Endothelial cell of umbilical vein (primary cell): ENCODE results near the gene NSL1. TPM values are rescaled to one million over a fixed set of nuclear protein-coding genes. Genes with fewer than 3 reads are reported as not detected.

Experiments used
- BruUV-seq: library from RNA; stranded (reverse); fragments of 400-500 nt; replicated peaks from 2 replicates; lab custom pipeline; 2021; lab: Mats Ljungman, UMichigan
- CTCF ChIA-PET: fragments of 300-600, 350-600 bp; sonication (Branson Sonifier 250); formaldehyde crosslinking; loops from one replicate; lab custom pipeline; 2021; ENCODE audit warnings: antibody characterized with exemption, inconsistent platforms; lab: Charles Lee
- POLR2A ChIA-PET: fragments of 300-600, 350-600 bp; sonication (Branson Sonifier 250); formaldehyde crosslinking; loops from one replicate; lab custom pipeline; 2021; ENCODE audit warnings: antibody characterized with exemption, inconsistent platforms; lab: Charles Lee
- DNase-seq: peaks from one replicate; pipeline ENCODE4 v3.0.0-alpha.2; 2011; ENCODE audit warnings: low read depth, low spot score
- FAIRE-seq: peaks from 2 replicates; lab custom pipeline; 2011; peaks lifted over from hg19 to GRCh38; lab: Jason Lieb, UNC
- H2AFZ ChIP-seq: 2 replicates; pipeline ENCODE4 v1.6.0; 2012; ENCODE audit warnings: low read depth, low read length, control low read depth, inconsistent platforms
- H3K27ac ChIP-seq: 2 replicates; pipeline ENCODE4 v1.5.1; 2011; ENCODE audit warnings: low read depth, mild to moderate bottlenecking, control low read depth, low read length, moderate library complexity; ENCODE audit not compliant: insufficient read depth
- H3K27me3 ChIP-seq, 2 experiments: 2 replicates each; pipeline versions ENCODE4 v1.6.0 to v1.6.1; 2011; ENCODE audit warnings: low read length in 2 of 2, mixed read lengths in 1 of 2; ENCODE audit not compliant: control insufficient read depth in 2 of 2, insufficient read depth in 2 of 2
- H3K36me3 ChIP-seq, 2 experiments: 2 replicates in 1 of 2; 3 replicates in 1 of 2; pipeline ENCODE4 v1.5.1; 2011; ENCODE audit warnings: low read length in 2 of 2, mild to moderate bottlenecking in 1 of 2, moderate library complexity in 1 of 2; ENCODE audit not compliant: control insufficient read depth in 2 of 2, insufficient read depth in 2 of 2; ENCODE audit errors: extremely low read depth in 1 of 2
- H3K4me1 ChIP-seq: 3 replicates; pipeline ENCODE4 v1.5.1; 2011; ENCODE audit warnings: mild to moderate bottlenecking, low read length; ENCODE audit not compliant: control insufficient read depth, insufficient read depth; ENCODE audit errors: extremely low read depth
- H3K4me2 ChIP-seq: 2 replicates; pipeline ENCODE4 v1.6.1; 2011; ENCODE audit warnings: low read length, control low read depth, mixed read lengths; ENCODE audit not compliant: insufficient read depth
- H3K4me3 ChIP-seq, 3 experiments: fragments of 200-600 bp in 1 of 3; sonication (generic), shearing (Covaris generic) in 1 of 3; replicated peaks in 1 of 3; 2 replicates each; pipeline ENCODE4 v1.5.1; 2011 to 2016; ENCODE audit warnings: control low read depth in 3 of 3, low read length in 3 of 3, mild to moderate bottlenecking in 2 of 3, inconsistent platforms in 1 of 3, low read depth in 1 of 3, moderate library complexity in 1 of 3; ENCODE audit not compliant: insufficient read depth in 1 of 3
- H3K79me2 ChIP-seq: 2 replicates; pipeline ENCODE4 v1.6.0; 2012; ENCODE audit warnings: low read length, inconsistent platforms; ENCODE audit not compliant: control insufficient read depth, insufficient read depth
- H3K9ac ChIP-seq: replicated peaks from 2 replicates; pipeline ENCODE3; 2011; ENCODE audit warnings: low read length, control low read depth; ENCODE audit not compliant: insufficient read depth; ENCODE audit errors: extremely low read depth
- H3K9me1 ChIP-seq: replicated peaks from 3 replicates; pipeline ENCODE4 v1.6.0; 2011; ENCODE audit warnings: mild to moderate bottlenecking, low read length; ENCODE audit not compliant: control insufficient read depth, insufficient read depth; ENCODE audit errors: extremely low read depth
- H3K9me3 ChIP-seq: replicated peaks from 2 replicates; pipeline ENCODE4 v1.5.1; 2012; ENCODE audit warnings: low read length, inconsistent platforms; ENCODE audit not compliant: control insufficient read depth, insufficient read depth
- H4K20me1 ChIP-seq: replicated peaks from 2 replicates; pipeline ENCODE3; 2011; ENCODE audit warnings: mild to moderate bottlenecking, low read length; ENCODE audit not compliant: control insufficient read depth, insufficient read depth; ENCODE audit errors: extremely low read depth
- EZH2 ChIP-seq: IDR thresholded peaks from 2 replicates; pipeline ENCODE4 v1.6.1; 2012; ENCODE audit warnings: borderline replicate concordance, low read depth, mild to moderate bottlenecking, moderate library complexity, low read length, inconsistent platforms; ENCODE audit not compliant: severe bottlenecking
- FOS ChIP-seq: IDR thresholded peaks from 2 replicates; pipeline ENCODE4 v1.6.1; 2011; ENCODE audit warnings: mild to moderate bottlenecking, low read length, moderate library complexity, borderline replicate concordance; ENCODE audit not compliant: insufficient read depth
- GATA2 ChIP-seq: IDR thresholded peaks from 2 replicates; pipeline ENCODE4 v1.7.0; 2011; ENCODE audit warnings: low read depth, mild to moderate bottlenecking, moderate library complexity, mixed read lengths, low read length; ENCODE audit not compliant: insufficient read length, insufficient read depth
- JUN ChIP-seq: IDR thresholded peaks from 2 replicates; pipeline ENCODE4 v1.6.1; 2011; ENCODE audit warnings: borderline replicate concordance, low read depth; ENCODE audit not compliant: insufficient read length, insufficient read depth
- MYC ChIP-seq: IDR thresholded peaks from one replicate; pipeline ENCODE4 v1.6.1; 2011; ENCODE audit warnings: mild to moderate bottlenecking, low read depth, low read length
- POLR2A ChIP-seq: IDR thresholded peaks from 2 replicates; pipeline ENCODE4 v1.6.1; 2012; ENCODE audit warnings: low read depth, mild to moderate bottlenecking, control low read depth, low read length
- POLR2AphosphoS5 ChIP-seq: IDR thresholded peaks from 2 replicates; pipeline ENCODE4 v1.6.1; 2012; ENCODE audit warnings: low read depth, mild to moderate bottlenecking, control low read depth, low read length, moderate library complexity; ENCODE audit not compliant: insufficient read depth
- dilution Hi-C: fragments of 300-500 bp; cut with MboI; formaldehyde crosslinking; loops from one replicate; pipeline ENCODE4 v1.15.0; 2019; ENCODE audit warnings: low sequenced_read_pairs; ENCODE audit not compliant: extremely low pct_ligation_motif_present
- intact Hi-C: fragments of 100-400 bp; cut with micrococcal nuclease; formaldehyde crosslinking; loops from one replicate; pipeline ENCODE4 v1.10.0; 2022
- polyA plus RNA-seq, 4 experiments: library from polyadenylated mRNA; depleted of rRNA in 3 of 4; stranded (reverse) in 3 of 4; unstranded in 1 of 4; fragments of >200 nt; gene quantifications; 2 replicates each; pipeline versions ENCODE4 v1.2.1 to v1.2.3, GENCODE V29; 2011 to 2012; ENCODE audit warnings: missing spikeins in 1 of 4
- total RNA-seq: library from RNA; stranded (reverse); gene quantifications from 2 replicates; pipeline ENCODE4 v1.2.3, GENCODE V29; 2021
- TF ChIP-seq, protein P1 (sequence below): IDR thresholded peaks from 2 replicates; pipeline ENCODE4 v1.6.1; 2011; ENCODE audit not compliant: insufficient read depth, insufficient read length
- TF ChIP-seq, protein P2 (sequence below), 2 donors: IDR thresholded peaks; 1 replicate in 1 of 2; 2 replicates in 1 of 2; pipeline ENCODE4 v1.5.1; 2011; ENCODE audit warnings: low read length in 2 of 2, mild to moderate bottlenecking in 2 of 2, moderate library complexity in 2 of 2, control low read depth in 1 of 2, inconsistent platforms in 1 of 2, low read depth in 1 of 2; ENCODE audit not compliant: insufficient read depth in 1 of 2; ENCODE audit errors: extremely low read depth in 1 of 2

Gene NSL1
- total and polyA plus RNA-seq, 2 donors (not counting 3 experiments of a cell fraction or from before 2014, with no cell fraction given) = 15.5 to 30.2 TPM

GRCh38 chr1:212710566-212710965 lies 81.0 kb downstream of the NSL1 start:
- ChIA-PET CTCF (interaction anchor here (1.1 to 1.9 kb wide), 2 partner anchors 9 to 234 kb away, joined by 4 to 7 read pairs; no protein-coding TSS in a partner anchor), POLR2A (no interaction called here)
- no peak for DNase-seq
- Histone ChIP-seq H2AFZ (no peak overlapping the region), H4K20me1 (no peaks in the 10 kb centered on the region), H3K79me2 (no peaks in the 10 kb centered on the region), H3K27me3 (no peaks in the 10 kb centered on the region), H3K27ac (no peak overlapping the region), H3K36me3 (no peaks in the 10 kb centered on the region), H3K9me1 (peaks cover 2% of the 10 kb centered on the region), H3K4me2 (no peak overlapping the region), H3K9ac (no peak overlapping the region), H3K4me3 (no peak overlapping the region), H3K4me1 (peaks cover 8% of the 10 kb centered on the region), H3K9me3 (no peaks in the 10 kb centered on the region)
- no peak for FAIRE-seq
- intact Hi-C loops = no loop called here
- no TSS peak for BruUV-seq
- TF ChIP-seq, protein P1, sequence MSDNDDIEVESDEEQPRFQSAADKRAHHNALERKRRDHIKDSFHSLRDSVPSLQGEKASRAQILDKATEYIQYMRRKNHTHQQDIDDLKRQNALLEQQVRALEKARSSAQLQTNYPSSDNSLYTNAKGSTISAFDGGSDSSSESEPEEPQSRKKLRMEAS = no peak
- TF ChIP-seq POLR2A (no peak), MYC (no peak), FOS (no peak), JUN (no peak), POLR2AphosphoS5 (no peak), GATA2 (no peak), EZH2 (no peak)
- TF ChIP-seq, protein P2, sequence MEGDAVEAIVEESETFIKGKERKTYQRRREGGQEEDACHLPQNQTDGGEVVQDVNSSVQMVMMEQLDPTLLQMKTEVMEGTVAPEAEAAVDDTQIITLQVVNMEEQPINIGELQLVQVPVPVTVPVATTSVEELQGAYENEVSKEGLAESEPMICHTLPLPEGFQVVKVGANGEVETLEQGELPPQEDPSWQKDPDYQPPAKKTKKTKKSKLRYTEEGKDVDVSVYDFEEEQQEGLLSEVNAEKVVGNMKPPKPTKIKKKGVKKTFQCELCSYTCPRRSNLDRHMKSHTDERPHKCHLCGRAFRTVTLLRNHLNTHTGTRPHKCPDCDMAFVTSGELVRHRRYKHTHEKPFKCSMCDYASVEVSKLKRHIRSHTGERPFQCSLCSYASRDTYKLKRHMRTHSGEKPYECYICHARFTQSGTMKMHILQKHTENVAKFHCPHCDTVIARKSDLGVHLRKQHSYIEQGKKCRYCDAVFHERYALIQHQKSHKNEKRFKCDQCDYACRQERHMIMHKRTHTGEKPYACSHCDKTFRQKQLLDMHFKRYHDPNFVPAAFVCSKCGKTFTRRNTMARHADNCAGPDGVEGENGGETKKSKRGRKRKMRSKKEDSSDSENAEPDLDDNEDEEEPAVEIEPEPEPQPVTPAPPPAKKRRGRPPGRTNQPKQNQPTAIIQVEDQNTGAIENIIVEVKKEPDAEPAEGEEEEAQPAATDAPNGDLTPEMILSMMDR (IDR thresholded peaks at IDR 0.05; ENCODE audit: extremely low read depth in 1 of 2, insufficient read depth in 1 of 2, low read depth in 1 of 2, low read length in 2 of 2) = no peak
- dilution Hi-C loops = no loop called here
